HG02938 (cell line): Measurements from ENCODE around the gene KLB.
"Not testable (repeated sequence)": the region's sequence is repeated elsewhere in the genome, so short reads cannot be mapped to it uniquely, and the experiment has no call there.

Experiments used
- ATAC-seq: cut with Tn5 transposase; IDR thresholded peaks from one replicate; pipeline ENCODE4 v1.9.1; 2021; ENCODE audit warnings: mild to moderate bottlenecking, moderate library complexity; ENCODE audit not compliant: unreplicated experiment

KLB gene

DNA sequence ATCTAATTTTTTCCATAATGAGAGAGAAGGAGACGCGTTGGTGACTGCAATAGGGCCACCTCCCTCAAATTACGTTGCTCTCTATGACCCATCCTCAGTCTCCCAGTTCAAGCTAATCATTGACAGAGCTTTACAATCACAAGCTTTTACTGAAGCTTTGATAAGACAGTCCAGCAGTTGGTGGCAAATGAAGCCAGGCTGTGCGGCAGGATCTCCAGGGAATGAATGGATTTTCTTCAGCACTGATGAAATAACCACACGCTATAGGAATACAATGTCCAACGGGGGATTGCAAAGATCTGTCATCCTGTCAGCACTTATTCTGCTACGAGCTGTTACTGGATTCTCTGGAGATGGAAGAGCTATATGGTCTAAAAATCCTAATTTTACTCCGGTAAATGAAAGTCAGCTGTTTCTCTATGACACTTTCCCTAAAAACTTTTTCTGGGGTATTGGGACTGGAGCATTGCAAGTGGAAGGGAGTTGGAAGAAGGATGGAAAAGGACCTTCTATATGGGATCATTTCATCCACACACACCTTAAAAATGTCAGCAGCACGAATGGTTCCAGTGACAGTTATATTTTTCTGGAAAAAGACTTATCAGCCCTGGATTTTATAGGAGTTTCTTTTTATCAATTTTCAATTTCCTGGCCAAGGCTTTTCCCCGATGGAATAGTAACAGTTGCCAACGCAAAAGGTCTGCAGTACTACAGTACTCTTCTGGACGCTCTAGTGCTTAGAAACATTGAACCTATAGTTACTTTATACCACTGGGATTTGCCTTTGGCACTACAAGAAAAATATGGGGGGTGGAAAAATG, at the start of gene KLB:
TSS of gene KLB (plus strand) at position 168 of the 821 bp plus-strand sequence. CDS start at position 188, 20 bp downstream.
- ATAC-seq: no peak

DNA sequence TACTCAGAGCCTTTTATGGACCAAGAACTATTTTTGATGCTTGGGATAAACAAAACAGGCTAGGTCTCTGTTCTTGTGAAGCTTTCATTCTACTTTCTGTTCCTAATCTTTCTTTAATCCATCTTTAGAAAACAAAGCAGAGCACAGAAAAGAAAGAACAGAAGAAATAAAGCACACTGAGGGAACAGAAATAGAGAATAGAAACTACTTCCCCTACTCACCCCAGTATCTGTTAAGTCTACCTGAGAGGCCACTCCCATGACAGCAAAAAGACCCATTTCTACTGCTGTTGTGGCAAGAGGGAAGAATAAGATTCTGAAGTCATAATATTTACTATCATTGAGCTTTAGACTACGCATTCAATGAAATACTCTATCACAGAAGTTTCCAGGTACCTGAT, 49.7 kb upstream of the KLB start:
- ATAC-seq: peak; percentile 26

DNA sequence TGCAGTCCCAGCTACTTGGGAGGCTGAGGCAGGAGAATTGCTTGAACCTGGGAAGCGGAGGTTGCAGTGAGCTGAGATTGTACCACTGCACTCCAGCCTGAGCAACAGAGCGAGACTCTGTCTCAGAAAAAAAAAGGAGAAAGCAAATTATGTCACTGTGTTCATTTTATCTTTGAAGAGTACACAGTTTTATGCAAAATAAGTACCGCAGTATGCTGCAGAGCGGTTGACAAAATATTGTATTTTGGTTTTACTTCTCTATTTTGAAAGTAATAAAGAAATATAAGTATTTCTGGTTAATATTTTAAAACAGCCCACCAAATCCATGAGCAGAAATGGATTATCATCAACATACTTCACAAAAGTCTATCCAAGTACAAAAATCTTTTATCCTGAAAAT, 46.1 kb upstream of the KLB start:
- peak; percentile 59 for ATAC-seq

DNA sequence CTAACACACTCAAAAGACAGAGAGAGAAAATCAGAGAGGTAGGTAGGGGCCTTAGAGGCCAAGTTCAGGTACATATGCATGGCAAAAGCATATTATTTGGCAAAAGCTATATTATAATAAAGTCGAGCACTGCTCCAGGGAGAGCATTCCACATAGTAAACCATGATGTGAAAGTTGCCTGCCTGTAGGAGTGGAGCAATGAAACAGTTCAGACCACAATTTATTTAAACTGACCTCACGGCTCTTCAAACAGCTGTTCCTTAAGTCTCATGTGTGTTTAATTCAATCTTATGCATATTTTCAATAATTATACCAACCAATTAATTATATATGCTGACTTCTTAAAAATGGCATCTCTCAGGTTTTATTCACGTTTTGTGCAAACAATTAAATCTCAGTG, 43.9 kb upstream of the KLB start:
- no peak for ATAC-seq

DNA sequence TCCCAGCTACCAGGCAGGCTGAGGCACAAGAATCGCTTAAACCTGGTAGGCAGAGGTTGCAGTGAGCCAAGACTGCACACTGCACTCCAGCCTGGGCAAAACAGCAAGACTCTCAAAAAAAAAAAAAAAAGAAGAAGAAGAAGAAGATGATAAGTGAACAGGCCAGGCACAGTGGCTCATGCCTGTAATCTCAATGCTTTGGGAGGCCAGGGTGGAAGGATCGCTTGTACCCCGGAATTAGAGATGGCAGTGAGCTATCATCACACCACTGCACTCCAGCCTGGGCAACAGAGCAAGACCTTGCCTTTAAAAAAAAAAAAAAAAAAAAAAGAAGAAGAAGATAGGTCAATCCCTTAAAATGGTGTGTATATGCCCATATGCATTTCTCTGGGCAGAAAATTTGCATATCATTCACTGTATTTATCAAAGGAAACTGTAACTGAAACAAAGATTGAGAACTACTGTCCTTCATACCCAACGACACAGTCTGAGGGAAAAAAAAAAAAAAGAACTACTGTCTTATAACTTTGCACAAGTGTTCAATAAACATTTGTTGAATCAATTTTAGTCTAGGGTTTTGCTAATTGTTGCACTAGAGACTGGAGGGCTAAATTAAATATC, 42.8 kb upstream of the KLB start:
- ATAC-seq: no peak

DNA sequence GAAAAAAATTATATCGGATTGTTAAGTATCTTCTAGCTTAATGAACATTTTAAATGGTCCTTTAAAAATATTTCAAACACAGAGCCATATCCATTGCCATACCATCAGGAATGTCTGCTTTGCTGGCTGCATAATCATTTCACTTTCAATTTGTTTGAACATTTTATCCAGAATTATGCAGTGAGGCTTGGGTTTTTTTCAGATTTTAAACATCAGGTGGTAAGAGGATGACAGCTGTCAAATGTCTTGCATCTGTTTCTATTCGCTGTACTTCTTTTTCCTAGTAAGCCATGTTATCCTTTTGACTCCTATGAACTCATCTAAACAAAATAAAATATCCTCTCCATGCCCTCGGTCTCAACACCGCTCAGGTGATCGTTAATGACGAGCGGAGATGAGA, 41.4 kb upstream of the KLB start:
- no peak for ATAC-seq

DNA sequence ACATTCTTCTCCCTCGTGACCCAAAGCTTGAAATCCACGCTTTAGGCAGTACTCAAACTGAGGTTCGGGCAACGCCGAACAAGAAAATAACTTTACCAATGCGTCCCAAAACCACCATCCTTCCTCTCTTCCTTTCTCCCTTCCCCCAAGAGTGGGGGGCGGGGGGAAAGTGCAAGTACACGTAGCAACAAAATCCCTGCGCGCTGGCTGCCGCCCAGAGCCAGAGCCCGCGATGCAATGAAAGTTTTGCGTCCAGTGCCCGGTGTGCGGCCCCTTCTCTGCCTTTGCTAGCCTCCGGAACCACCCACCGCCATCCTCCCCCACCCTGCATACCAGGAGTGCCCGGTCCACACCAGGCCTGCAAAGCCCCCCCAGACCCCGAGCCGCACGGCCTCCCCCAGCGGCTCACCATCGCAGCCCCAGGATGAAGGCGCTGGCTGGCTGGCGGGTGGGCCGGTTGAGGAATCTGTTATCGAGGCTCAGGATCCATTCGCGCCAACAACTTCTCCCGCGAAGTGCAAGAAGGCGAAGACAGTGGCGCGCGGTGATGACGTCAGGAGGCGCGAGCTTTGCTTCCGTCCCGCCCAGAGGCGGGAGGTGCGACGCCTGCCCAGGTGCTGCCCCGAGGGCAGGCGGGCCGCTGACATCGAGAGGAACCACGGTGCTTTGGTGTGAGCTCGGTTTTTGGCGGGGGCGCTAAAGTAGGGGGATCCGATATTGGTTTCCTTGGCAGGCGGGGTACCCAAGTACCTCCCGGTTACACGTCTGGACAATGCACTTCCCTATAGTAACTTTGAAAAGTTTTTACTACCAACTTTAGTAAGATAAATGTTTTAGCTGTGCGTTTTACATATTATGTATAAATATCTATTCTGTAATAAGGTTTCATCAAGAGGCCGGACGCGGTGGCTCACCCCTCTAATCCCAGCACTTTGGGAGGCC, 40.6 kb upstream of the KLB start, which contains the start of gene RFC1:
TSS of gene RFC1 (minus strand) at position 533 of the 942 bp plus-strand sequence. CDS start at position 412, 121 bp downstream.
- peak; percentile 78 for ATAC-seq

DNA sequence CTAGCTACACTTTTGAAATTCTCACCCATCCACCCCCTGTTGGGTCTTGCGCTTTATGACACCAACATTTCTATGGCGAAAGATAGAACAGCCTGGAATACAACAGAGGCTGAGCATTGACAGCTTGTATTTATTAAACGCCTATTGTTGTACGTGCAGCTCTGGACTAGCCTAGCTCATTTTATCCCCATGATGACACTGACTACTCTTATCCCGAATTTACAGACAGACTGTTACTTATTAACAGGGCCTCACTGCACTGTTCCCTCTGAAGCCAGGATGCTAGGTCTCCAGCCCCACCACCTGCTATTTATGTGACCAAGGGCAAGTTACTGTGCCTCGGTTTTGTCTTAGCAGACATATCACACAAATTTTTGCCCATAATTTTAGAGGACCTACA, 39.6 kb upstream of the KLB start:
- no peak for ATAC-seq

DNA sequence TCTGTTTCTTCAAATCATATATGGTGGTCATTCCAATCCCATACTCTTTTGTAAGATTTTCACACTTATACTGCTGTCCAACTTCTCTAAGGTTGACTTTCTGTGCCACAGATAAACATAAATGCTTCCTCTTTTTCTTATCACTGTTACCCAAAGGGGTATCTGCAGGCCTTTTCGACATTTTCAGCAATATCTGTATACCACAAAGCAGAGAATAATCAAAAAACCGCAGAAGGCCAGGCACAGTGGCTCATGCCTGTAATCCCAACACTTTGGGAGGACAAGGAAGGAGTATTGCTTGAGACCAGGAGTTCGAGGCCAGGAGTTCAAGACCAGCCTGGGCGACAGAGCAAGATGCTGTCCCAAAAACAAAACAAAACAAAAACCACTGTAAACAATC, 37.4 kb upstream of the KLB start:
- no peak for ATAC-seq

DNA sequence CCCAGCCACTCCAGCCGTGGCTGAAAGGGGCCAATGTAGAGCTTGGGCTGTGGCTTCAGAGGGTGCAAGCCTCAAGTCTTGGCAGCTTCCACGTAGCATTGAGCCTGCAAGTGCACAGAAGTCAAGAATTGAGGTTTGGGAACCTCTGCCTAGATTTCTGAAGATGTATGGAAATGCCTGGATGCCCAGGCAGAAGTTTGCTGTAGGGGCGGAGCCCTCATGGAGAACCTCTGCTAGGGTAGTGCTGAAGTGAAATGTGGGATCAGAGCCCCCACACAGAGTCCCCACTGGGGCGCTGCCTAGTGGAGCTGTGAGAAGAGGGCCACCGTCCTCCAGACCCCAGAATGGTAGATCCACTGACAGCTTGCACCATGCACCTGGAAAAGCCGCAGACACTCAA, 35.5 kb upstream of the KLB start:
- not testable (repeated sequence) for ATAC-seq

DNA sequence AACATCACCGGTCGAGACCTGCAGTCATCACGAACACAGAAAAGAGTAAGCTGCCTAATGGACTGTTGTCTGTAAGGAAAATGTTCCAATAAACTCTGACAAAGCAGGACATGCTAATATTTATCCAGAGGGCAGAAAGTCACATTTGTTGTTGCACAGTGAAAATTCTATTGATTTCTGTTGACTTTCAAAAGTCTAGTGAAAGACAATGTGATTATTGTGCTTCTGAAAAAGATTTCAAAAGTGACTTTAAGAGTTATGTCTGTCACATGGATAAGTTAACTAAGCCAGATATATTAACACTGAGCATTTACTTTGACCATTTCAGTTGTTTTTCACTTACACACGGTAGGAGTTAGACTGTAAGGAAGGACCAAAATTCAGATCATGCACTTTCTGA, 31.3 kb upstream of the KLB start:
- no peak for ATAC-seq

DNA sequence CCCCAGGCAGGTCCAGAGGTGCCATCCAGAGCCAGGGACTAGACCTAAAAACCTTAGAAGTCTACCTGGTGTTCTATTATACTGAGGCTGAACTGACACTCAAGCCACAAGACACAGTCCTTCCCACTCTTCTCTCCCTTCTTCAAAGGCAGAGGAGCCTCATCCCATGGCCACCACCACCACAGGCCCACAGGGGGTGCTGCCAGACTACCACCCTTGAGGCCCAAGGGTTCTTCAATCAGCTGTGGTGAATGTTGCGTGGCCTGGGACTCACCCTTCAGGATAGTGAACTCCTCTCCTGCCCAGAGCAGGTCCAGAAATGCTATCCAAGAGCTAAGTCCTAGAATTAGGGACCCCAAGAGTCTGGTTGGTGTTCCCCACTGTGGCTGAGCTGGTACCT, 23.0 kb upstream of the KLB start:
- no peak for ATAC-seq

DNA sequence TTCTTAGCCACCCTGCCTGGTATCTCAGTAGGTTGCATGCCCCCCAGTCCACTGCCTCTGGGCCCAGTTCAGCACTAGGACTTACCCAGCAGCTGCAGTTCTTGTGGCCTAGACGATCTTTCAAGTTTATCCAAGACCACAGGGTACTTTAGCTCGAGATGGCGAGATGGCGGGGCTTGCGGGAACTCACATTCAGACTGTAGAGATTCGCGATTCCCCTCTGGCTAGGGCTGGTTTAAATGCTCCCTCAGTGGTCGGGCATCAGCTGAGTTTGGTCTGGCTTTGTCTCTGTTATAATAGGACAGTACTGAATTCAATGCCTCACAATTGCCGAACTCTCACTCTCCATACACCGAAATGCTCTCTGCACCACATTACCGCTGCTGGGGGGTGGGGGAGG, 22.2 kb upstream of the KLB start:
- no peak for ATAC-seq

DNA sequence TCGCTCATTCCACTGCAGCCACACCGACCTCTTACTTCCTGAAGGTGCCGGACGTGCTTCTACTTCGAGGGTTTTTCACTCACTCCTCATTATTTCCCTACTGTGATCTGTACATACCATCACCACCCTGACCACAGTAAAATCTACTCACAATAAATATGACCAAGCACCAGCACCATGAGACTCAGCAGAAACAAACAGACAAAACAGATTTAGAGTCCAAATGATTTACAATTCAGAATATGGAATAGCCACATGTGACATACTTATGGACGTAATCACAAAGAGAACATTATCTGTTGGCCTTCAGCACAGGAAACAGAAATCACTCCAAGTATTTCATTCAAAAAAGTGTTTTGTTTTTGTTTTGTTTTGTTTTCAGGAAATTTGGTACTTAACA, 16.1 kb upstream of the KLB start:
- ATAC-seq: no peak

DNA sequence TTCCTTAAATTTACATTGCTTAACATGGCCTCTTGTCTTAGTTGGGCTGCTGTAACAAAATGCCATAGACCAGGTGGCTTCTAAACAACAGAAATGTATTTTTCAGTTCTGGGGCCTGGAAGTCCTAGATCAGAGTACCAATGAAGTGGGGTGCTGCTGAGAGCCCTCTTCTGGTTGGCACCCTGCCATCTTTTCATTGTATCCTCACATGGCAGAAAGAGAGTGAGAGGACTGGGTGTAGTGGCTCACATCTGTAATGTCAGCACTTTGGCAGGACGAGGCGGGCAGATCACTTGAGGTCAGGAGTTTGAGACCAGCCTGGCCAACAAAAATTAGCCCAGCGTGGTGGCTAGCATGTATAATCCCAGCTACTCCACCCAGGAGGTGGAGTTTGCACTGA, 12.0 kb upstream of the KLB start:
- ATAC-seq: no peak

DNA sequence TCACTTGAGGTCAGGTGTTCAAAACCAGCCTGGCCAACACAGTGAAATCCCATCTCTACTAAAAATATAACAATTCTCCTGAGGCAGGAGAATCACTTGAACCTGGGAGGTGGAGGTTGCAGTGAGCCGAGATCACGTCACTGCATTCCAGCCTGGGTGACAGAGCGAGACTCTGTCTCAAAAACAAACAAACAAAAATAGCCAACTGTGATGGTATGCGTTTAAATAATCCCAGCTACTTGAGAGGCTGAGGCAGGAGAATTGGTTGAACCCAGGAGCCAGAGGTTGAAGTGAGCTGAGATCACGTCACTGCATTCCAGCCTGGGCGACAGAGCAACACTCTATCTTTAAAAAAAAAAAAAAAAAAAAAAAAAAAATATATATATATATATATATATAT, 5.1 kb upstream of the KLB start:
- not testable (repeated sequence) for ATAC-seq

DNA sequence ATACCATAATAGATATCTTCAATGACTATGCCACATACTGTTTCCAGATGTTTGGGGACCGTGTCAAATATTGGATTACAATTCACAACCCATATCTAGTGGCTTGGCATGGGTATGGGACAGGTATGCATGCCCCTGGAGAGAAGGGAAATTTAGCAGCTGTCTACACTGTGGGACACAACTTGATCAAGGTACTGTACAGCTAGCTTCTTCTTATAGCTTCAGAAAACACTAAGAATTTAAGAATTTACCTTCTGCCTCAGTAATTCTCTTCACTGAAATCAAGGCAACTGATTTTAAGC, 805 bp downstream of the KLB start:
- no peak for ATAC-seq

DNA sequence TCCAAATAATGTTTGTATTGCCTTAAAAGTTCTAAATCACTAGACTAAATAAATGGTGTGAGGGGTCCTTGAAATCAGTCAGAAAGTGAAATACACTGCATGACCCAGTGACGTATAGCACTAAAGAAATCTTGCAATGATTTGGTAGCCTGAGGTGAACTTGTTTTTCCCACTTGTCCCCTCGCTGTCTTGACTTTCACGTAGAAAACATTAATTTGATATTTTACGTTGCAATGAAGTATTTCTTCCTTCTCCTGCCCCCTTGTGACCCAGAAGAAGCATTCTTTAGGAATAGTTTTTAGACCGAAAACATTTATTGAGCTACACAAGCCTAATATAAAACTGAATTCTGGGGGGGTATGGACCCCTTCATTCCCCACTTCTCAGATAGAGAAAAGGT, 3.7 kb downstream of the KLB start:
- no peak for ATAC-seq

DNA sequence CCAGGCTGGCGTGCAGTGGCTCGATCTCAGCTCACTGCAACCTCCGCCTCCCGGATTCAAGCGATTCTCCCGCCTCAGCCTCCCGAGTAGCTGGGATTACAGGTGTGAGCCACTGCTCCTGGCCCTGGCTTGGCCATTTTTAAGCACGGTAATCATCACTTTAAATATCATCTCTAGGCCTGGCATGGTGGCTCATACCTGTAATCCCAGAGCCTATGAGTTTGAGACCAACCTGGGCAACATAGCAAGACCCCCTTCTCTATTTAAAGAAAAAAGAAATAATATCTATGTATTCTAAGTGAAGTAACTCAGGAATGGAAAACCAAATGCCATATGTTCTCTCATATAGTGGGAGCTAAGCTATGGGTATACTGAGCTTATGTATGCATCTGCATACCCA, 4.8 kb downstream of the KLB start:
- not testable (repeated sequence) for ATAC-seq

DNA sequence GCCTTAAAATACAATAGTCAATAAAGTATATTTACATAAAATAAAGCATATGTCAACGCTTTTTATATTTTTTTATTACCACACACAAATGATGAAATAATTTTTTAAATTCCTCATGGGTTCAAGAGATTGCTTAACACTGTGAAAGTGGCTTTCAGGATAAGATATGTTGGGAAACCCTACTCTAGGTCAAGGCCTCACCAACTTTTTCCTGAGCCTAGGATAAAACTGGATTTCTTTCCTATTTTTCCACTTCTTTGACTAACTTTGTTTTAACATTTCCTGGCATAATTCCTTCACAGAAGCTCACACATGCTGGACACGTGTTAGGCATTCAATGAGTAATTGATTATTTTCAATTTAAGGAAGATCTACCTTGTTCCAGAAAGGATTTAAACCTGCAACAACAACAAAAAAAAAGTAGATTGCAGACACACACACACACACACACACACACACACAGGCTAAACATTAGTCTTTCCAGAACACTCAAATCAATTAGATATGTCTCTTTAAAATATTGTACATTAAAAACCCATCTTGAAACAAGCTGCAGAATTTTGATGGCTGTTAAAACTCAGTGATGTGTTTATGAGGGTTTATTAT, 9.1 kb downstream of the KLB start:
- no peak for ATAC-seq

DNA sequence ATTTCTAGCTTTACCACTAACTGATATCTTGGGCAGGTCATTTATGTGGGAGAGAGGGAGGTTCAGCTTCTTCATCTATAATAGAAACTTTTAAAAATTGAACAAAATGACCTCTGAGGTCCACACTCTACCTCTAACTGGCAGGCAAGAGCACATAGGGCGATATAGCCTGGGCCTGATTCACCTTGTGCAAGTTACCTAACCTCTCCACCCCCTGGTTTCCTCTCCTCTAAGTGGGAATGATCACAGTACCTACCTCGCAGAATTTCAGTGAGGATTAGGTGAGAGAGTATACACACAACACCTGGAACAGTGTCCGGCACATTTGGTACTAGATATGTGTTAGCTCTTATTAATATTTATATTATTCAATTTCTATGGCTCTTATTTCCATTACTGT, 15.5 kb downstream of the KLB start:
- no peak for ATAC-seq
